ENCODE results near the gene METAP1D.

Gene METAP1D

DNA sequence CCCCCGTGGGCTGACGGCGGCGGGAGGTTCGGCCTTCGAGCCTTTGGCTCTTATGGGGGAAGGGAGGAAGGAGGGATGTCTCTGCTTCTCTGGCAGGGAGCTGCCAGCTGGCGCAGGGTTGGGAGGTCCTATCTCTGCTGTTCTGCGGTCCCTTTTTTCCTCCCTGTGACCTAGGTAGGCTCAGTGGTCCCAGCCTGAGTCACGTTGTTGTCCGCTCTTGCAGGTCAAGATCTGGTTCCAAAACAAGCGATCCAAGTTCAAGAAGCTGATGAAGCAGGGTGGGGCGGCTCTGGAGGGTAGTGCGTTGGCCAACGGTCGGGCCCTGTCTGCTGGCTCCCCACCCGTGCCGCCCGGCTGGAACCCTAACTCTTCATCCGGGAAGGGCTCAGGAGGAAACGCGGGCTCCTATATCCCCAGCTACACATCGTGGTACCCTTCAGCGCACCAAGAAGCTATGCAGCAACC is 88.1 kb downstream of the METAP1D start:
- TF ChIP-seq, protein P1, sequence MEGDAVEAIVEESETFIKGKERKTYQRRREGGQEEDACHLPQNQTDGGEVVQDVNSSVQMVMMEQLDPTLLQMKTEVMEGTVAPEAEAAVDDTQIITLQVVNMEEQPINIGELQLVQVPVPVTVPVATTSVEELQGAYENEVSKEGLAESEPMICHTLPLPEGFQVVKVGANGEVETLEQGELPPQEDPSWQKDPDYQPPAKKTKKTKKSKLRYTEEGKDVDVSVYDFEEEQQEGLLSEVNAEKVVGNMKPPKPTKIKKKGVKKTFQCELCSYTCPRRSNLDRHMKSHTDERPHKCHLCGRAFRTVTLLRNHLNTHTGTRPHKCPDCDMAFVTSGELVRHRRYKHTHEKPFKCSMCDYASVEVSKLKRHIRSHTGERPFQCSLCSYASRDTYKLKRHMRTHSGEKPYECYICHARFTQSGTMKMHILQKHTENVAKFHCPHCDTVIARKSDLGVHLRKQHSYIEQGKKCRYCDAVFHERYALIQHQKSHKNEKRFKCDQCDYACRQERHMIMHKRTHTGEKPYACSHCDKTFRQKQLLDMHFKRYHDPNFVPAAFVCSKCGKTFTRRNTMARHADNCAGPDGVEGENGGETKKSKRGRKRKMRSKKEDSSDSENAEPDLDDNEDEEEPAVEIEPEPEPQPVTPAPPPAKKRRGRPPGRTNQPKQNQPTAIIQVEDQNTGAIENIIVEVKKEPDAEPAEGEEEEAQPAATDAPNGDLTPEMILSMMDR (IDR thresholded peaks at IDR 0.05; ENCODE audit: borderline replicate concordance, insufficient read depth, low read depth, low read length): no peak

DNA sequence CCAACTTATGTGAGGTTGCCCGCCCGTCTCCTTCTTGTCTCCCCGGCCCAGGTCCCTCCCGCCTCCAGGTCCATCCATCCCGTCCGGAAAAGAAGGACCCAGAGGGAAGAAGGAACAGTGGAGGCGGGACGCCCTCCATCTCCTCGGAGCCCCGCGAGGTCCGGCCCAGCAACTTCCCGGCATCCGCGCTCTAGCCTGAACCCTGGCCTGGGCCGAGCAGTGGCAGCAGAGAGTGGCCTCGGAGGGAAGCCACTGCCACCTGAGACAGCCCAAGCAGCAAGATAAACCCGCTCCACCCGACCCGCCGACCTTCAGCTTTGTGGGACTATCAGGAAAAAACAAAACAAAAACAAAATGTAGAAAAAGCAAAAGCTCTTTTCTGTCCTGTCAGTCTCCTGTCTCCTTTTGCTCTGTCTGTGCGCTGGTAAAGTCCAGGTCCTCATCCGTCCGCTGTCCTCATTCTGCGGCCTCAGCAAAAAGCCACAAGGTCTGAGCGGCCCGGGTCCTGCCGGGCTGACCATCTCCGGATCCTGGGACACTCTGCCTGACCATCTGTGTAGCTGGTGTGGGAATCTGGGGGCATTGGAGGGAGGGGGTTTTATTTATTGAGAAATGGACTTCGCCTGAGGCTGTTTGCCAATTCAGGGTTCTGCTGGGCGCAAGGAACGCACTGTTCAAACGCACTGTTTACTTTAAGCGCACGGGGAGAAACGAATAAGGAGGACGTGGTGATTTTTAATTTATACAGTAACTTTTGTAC is 88.7 kb downstream of the METAP1D start:
- no peak overlapping the region for H3K4me3 ChIP-seq (ENCODE audit: low read depth, low read length)

More for the DNA sequence above, 88.1 kb downstream of the METAP1D start:
- no peak overlapping the region for H3K4me3 ChIP-seq (ENCODE audit: low read depth, low read length)

DNA sequence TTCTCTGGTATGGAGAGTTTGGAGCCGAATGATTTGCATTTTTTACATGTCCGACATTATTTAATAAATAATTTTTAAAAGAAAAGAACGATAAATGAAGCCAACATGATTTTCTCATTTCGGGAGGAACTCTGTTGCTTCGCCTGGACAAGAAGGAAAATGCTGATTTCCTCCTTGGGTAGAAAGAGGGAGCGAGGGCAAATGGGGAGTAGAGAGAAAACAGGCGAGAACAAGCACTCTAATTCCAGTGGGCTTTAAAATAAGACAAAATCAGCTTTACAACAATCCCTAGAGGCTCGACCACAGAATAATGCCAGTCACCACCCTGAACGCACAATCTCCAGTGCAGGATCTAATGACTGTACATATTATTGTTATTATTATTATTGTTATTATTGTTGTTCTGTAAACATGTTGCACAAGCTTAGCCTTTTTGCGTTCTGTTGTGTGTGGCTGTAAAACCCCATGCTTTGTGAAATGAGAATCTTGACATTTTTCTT is 89.3 kb downstream of the METAP1D start:
- TF ChIP-seq, protein P1 (IDR thresholded peaks at IDR 0.05; ENCODE audit: borderline replicate concordance, insufficient read depth, low read depth, low read length): no peak
- no peak overlapping the region for H3K4me3 ChIP-seq (ENCODE audit: low read depth, low read length)

More for the DNA sequence above, 88.7 kb downstream of the METAP1D start:
- TF ChIP-seq, protein P1 (IDR thresholded peaks at IDR 0.05; ENCODE audit: borderline replicate concordance, insufficient read depth, low read depth, low read length): no peak

DNA sequence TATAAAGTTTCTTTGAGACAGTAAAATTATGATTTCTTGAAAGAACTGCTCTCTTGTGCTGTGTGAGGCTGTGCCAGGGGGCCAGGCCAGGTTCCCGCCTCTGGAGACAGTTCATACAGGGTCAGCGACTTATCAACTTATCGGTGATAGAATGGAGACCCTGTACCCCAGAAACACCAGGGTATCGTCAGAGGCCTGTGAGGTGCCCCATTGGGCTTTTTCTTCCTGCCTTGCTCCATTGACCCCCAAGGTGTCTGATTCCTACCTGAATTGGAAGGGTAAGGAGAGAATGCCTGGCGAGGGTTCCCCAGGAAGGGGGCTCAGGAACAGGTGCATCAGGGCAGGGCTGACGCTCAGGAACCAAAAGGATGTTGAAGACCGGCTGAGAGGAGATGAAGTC is 89.9 kb downstream of the METAP1D start:
- TF ChIP-seq, protein P1 (IDR thresholded peaks at IDR 0.05; ENCODE audit: borderline replicate concordance, insufficient read depth, low read depth, low read length): no peak
- H3K4me3 ChIP-seq (ENCODE audit: low read depth, low read length): no peak overlapping the region

DNA sequence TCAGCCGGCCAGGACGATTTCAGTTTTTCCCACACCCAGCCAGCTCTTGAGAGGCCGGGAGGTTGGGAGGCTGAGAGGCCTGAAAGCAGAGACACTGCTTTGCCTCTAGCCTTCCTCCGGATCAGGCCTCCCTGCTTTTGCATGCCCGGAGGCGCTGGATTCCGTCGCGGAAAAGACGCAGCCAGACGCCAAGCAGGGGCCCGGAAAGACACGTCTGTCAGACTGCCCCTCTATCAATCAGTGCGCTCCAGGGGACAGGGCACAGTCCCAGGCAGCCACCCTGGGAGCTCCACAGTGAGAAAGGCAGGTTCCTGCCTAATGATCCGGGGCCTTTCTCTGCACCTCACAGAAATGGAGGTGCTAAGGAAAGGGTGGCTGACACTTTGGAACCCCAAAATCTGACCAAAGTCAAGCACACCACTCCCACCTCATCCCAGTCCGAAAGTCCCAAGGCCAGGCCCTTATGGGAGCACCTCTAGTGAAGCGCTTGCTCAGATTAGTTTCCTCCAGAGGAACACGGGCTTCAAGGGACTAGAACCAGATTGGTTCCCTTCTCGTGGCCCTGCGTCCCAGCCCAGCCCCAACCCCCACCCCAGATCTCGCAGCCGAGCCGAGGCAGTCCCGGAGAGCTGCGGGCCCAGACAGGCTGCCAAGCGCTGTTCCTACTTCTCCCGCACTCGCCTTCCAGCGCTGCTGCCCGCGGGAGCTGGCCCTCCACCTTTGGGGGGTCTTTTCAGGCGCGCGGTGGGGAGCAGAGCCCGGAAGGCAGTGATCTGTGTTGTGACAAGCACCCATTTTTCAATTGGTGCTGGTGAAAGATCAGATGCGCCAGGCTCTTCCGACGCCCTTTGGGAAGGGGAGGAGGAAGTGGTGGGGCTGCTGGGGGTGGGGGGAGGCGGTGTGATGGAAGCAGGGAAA is 90.5 kb downstream of the METAP1D start:
- H3K4me3 ChIP-seq (ENCODE audit: low read depth, low read length): no peak overlapping the region
- TF ChIP-seq, protein P1 (IDR thresholded peaks at IDR 0.05; ENCODE audit: borderline replicate concordance, insufficient read depth, low read depth, low read length): no peak

DNA sequence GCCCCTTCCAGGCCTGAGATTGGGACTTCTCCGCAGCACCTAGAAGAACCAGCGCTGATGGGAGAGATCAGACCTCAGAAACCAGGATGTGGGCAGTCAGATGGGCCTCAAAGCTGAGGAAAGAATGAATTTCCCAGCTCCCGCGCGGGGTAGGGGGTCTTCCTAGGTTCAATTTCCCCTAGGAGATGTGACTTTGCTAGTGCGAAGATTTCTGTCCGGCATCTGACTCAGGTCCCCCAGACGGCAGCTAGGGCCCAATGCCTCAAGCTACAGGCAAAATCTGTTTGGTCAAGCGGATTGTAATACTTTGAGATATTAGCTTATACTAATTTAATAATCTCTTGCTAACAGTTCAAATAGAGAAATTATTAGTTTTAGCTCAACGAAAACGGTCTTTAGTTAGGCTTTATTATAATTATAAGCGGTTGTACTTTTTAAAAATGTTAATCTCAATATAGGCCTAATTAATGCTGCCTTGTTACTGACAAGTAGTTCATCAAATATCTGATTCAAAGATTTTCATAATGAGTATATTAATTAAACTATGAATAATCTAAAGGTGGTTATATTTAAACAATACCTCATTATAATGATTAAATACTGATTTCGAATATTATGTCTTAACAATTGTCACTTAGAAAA is 91.4 kb downstream of the METAP1D start:
- H3K4me3 ChIP-seq (ENCODE audit: low read depth, low read length): no peak overlapping the region
- TF ChIP-seq, protein P1 (IDR thresholded peaks at IDR 0.05; ENCODE audit: borderline replicate concordance, insufficient read depth, low read depth, low read length): no peak
